Right lung (tissue), 5 donors: ENCODE data around the gene THSD4. TPM values are rescaled to one million over a fixed set of nuclear protein-coding genes. Genes with fewer than 3 reads are reported as not detected.
"Not testable (repeated sequence)": the region's sequence is repeated elsewhere in the genome, so short reads cannot be mapped to it uniquely, and the experiment has no call there.

ENCODE experiments used
- DNase-seq, 2 donors: peaks; one replicate each; pipeline ENCODE4 v3.0.0-alpha.2; 2013
- polyA plus RNA-seq, 5 donors: library from polyadenylated mRNA; unstranded; fragments of 120-200 nt; gene quantifications; one replicate each; pipeline versions ENCODE4 v1.2.1 to v1.2.3, GENCODE V29; 2013; ENCODE audit warnings: inconsistent platforms in 1 of 5, low replicate concordance in 1 of 5; ENCODE audit not compliant: insufficient read length in 5 of 5, insufficient read depth in 1 of 5

THSD4 gene
- polyA plus RNA-seq, 5 donors = 14.0 to 27.2 (median 17.1) TPM

GRCh38 chr15:71349336-71349735, 234.1 kb downstream of the THSD4 start:
- no peak for DNase-seq

- DNase-seq = no peak
These were observed 234.7 kb downstream of the THSD4 start for GRCh38 chr15:71349736-71350526.

GRCh38 chr15:71350622-71351378, 235.5 kb downstream of the THSD4 start:
- DNase-seq = no peak

GRCh38 chr15:71352125-71352524, 236.9 kb downstream of the THSD4 start:
- no peak for DNase-seq

- no peak for DNase-seq
These were observed 237.5 kb downstream of the THSD4 start for GRCh38 chr15:71352765-71353164.

GRCh38 chr15:71353171-71353570, 237.9 kb downstream of the THSD4 start:
- no peak for DNase-seq

GRCh38 chr15:71355268-71355667, 240.0 kb downstream of the THSD4 start:
- DNase-seq = no peak

- peak; percentile 76 to 78 for DNase-seq
These were observed 242.1 kb downstream of the THSD4 start for GRCh38 chr15:71357321-71357732.

- DNase-seq = no peak
These were observed 242.7 kb downstream of the THSD4 start for GRCh38 chr15:71357967-71358366.

GRCh38 chr15:71359246-71359645, 244.0 kb downstream of the THSD4 start:
- DNase-seq = no peak

- no peak for DNase-seq
These were observed 247.3 kb downstream of the THSD4 start for GRCh38 chr15:71362556-71362955.

GRCh38 chr15:71362987-71363968, 248.0 kb downstream of the THSD4 start:
- no peak for DNase-seq

DNA sequence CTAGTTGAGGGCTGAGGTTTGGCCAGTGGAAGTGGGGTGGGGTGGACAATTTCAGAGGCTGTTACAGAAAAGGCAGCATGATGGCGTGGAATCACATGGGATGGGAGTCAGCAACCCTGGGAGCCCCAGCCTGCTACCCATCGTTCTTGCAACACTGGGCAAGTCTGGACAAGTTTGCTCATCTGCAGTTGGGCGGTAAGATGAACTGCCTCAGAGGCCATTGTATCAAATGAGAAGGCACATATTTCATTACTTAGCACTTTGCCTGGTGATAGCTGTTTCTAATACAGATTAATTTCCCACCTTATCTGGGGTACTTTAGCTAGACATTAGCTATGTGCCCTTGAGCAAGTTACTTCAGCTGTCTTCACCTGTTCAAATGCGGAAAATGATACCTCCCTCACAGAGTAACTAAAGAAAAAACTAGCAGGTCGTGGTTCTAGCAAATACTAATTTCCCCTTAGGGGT, 248.9 kb downstream of the THSD4 start:
- no peak for DNase-seq

GRCh38 chr15:71366522-71366921, 251.3 kb downstream of the THSD4 start:
- DNase-seq = no peak

DNA sequence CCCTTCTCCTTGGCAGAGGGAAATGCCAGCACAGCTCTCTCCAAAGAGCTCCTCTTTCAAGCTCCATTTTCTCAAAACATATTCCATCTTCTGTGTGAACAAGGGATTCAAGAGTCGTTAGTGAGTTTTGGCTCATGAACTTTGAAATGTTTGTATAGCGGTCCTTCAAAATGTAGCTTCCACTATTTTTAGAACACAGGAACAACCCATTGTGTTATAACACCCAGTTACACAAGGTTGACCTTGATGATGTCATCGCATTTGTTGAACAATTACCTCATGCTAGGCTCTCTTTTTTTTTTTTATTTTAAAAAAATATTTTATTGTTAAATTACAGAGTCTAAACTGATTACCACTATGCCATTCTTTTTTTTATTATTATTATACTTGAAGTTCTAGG, 251.7 kb downstream of the THSD4 start:
- no peak for DNase-seq

DNA sequence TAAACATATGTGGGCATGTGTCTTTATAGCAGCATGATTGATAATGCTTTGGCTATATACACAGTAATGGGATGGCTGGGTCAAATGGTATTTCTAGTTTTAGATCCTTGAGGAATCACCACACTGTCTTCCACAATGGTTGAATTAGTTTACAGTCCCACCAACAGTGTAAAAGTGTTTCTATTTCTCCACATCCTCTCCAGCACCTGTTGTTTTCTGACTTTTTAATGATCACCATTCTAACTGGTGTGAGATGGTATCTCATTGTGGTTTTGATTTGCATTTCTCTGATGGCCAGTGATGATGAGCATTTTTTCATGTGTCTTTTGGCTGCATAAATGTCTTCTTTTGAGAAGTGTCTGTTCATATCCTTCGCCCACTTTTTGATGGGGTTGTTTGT, 252.5 kb downstream of the THSD4 start:
- not testable (repeated sequence) for DNase-seq

DNA sequence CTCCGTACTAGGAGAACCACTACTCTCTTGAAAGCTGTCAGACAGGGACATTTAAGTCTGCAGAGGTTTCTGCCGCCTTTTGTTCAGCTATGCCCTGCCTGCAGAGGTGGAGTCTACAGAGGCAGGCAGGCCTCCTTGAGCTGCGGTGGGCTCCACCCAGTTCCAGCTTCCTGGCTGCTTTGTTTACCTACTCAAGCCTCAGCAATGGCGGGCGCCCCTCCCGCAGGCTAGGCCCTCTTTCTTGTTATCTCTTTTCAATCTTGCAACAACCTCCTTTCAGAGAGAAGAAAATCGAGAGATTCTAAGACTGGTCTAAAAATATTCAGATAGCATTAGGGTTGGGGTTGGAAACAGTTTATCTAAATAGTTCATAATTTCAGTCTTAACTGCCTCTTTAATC, 257.5 kb downstream of the THSD4 start:
- DNase-seq = not testable (repeated sequence)

- no peak for DNase-seq
These were observed 258.6 kb downstream of the THSD4 start for GRCh38 chr15:71373917-71374316.

DNA sequence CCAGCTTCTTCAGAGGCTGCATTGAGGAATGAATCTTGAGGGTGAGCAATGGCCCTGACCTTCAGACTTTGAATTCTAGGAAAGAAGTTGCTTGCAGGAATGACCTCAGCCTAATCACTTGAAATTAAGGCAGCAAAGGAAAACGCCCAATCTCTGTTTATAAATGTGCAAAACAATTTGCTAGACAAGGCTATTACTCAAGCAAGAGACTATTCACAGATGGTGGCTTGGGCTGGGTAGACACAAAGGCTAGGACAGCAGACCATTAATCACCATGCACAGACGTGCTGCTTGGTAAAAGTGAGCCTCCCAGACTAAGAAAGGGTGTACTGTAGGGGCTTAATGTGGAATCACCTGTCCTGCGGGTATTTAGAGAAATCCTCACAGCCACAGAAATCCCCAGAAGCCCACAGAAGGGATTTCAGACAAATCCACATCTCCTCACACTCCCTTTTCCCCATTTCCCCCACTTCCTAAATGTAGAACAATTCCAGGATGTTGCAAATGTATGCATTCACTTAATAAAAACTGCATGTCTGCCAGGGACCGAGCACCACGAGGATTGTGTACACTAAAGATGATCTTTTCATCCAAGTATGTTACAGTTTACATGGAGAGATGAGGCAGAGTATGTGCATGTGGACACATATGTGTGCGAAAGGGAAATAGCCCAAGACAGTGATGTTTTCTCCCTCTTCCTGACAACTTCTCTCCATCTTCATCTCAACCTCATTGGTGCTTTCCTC, 259.5 kb downstream of the THSD4 start:
- DNase-seq = no peak

DNA sequence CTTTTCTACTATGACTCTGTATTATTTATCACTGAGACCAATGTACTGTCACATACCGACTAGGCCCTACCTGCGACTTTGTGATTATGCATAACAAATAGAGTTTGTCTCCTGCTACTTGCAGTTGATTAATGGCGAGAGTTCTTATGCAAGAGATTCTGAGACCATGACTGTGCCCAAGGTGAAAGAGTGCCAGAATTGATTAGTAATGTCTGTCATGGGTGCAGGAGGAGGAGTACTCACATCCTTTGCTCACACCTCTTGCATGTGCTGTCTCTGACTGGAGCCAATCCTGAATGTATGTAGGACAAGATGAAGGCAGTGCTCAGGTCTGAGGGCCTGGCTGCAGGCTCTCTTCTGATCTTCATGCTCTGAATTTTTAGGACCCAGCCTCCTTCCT, 260.7 kb downstream of the THSD4 start:
- no peak for DNase-seq

GRCh38 chr15:71379893-71380292, 264.6 kb downstream of the THSD4 start:
- DNase-seq = no peak
